Stimulated activated CD4-positive, alpha-beta T cell treated with anti-CD3 and anti-CD28 coated beads, TNF-alpha, amount 100 ng/mL, for 4 hours (primary cell): ENCODE data around the gene ADM5.
A peak's percentile ranks its signal among the peaks of the same experiment; 100 is the strongest.

Experiments
- DNase-seq, 3 experiments: peaks; one replicate each; pipeline ENCODE4 v3.0.0-alpha.2; 2020; ENCODE audit warnings: low read depth in 3 of 3

Gene ADM5

GRCh38 chr19:49658566-49659442, 30.6 kb upstream of the ADM5 start:
- no peak for DNase-seq

- no peak for DNase-seq
Measured at GRCh38 chr19:49660338-49660961, 28.9 kb upstream of the ADM5 start.

- DNase-seq = no peak
Measured at GRCh38 chr19:49662011-49662410, 27.4 kb upstream of the ADM5 start.

- no peak for DNase-seq
Measured at GRCh38 chr19:49663224-49663623, 26.2 kb upstream of the ADM5 start.

GRCh38 chr19:49664171-49665035, 25.0 kb upstream of the ADM5 start:
- peak; percentile 85 to 95 (median 87) for DNase-seq

- no peak for DNase-seq
Measured at GRCh38 chr19:49665036-49665350, 24.4 kb upstream of the ADM5 start.

GRCh38 chr19:49665351-49666119, 23.9 kb upstream of the ADM5 start, which contains the start of the genes BCL2L12 and IRF3:
TSS of gene BCL2L12 (plus strand) at chr19:49665933. CDS start at chr19:49666693, 760 bp downstream.
TSS of gene IRF3 (minus strand) at chr19:49665857. CDS start at chr19:49664838, 1,019 bp downstream.
- peak; percentile 98 to 99 (median 99) for DNase-seq

GRCh38 chr19:49666120-49666444, 23.3 kb upstream of the ADM5 start:
- no peak for DNase-seq

- no peak for DNase-seq
Measured at GRCh38 chr19:49667473-49667872, 21.9 kb upstream of the ADM5 start.

- no peak for DNase-seq
Measured at GRCh38 chr19:49669516-49669915, 19.9 kb upstream of the ADM5 start.

GRCh38 chr19:49672131-49672919, 17.1 kb upstream of the ADM5 start:
- peak in 2 of 3 experiments; percentile 64 to 67 for DNase-seq

GRCh38 chr19:49676136-49676783, 13.1 kb upstream of the ADM5 start:
- DNase-seq = peak in 2 of 3 experiments; percentile 26 to 33

- DNase-seq = peak; percentile 94 to 97 (median 97)
Measured at GRCh38 chr19:49676784-49677230, 12.6 kb upstream of the ADM5 start.

GRCh38 chr19:49677231-49677900, 12.0 kb upstream of the ADM5 start, which contains the start of gene PRMT1:
TSS of gene PRMT1 (plus strand) at chr19:49677271. CDS start at chr19:49677281, 10 bp downstream.
- DNase-seq = peak in 2 of 3 experiments; percentile 14 to 46

- DNase-seq = peak in 2 of 3 experiments; percentile 70 to 72
Measured at GRCh38 chr19:49677901-49678674, 11.3 kb upstream of the ADM5 start.

- DNase-seq = no peak
Measured at GRCh38 chr19:49678985-49679770, 10.2 kb upstream of the ADM5 start.

GRCh38 chr19:49679771-49680413, 9.5 kb upstream of the ADM5 start:
- no peak for DNase-seq
